ENCODE data around the gene POLDIP3.
"Not testable (repeated sequence)": the region's sequence is repeated elsewhere in the genome, so short reads cannot be mapped to it uniquely, and the experiment has no call there.

GRCh38 chr22:42571068-42571467 is 43.6 kb downstream of the POLDIP3 start:
- not testable (repeated sequence) for TF ChIP-seq POLR2AphosphoS5 (IDR thresholded peaks at IDR 0.05; ENCODE audit: low read depth, low read length); POLR2A (IDR thresholded peaks at IDR 0.05; ENCODE audit: low read depth, low read length); TAF1 (IDR thresholded peaks at IDR 0.05; ENCODE audit: low read depth, low read length); PAX5 (IDR thresholded peaks at IDR 0.05; ENCODE audit: insufficient read depth, low read length, severe bottlenecking); POU2F2 (IDR thresholded peaks at IDR 0.05; ENCODE audit: low read depth, low read length); SPI1 (IDR thresholded peaks at IDR 0.05; ENCODE audit: low read depth, low read length)

All from GM12891 (cell line).